ENCODE data around the gene PLIN5.
A peak's percentile ranks its signal among the peaks of the same experiment; 100 is the strongest.
"Not testable (repeated sequence)": the region's sequence is repeated elsewhere in the genome, so short reads cannot be mapped to it uniquely, and the experiment has no call there.

Gene PLIN5

GRCh38 chr19:4543842-4544647 lies 9.0 kb upstream of the PLIN5 start:
- DNase-seq (ENCODE audit: low read depth): no peak

DNA sequence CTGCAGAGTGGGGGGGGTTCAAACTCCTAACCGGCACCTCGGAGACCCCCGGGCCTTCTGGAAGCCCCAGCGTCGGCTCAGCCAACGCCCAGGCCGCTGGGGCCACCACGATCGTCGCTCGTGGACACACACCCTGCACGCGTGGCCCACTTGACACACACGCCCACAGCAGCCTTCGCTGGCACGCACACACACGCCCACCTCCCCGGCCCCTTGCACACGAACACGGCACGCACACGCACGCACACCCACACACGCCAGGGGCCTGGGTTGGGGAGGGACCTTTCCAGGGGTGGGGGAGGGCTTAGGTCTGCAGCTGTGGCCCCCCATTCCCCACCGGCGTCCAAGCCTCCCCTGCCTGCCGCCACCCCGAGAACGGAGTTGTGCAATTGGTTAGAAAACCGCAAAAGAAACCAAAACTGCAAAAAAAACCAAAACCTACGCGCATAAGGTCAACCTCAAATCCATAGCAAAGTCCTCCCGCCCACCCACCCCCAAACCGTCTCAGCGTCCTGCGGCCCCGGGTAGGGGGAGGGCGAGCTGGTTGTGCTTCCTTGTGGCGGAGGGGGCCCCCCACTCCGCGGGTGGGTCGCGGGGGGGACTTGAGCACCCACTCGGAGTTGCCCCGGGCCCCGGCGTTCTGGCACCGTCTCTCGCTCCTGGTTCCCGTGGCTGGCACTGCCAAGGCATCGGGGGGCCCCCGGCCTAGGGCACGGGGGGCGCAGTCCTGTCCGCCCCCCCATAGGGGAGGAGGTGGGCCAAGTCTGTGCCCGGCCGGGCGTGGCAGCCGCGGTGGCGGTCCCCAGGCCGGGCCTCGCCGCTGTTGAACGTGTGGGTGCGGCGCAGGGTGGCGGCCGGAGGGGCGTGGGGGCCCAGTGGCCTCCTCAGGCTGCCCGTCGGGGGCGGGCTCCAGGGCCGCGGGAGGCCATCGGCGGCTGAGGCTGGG lies 8.1 kb upstream of the PLIN5 start:
- no peak for DNase-seq (ENCODE audit: low read depth)

GRCh38 chr19:4541806-4542145 lies 6.8 kb upstream of the PLIN5 start:
- DNase-seq (ENCODE audit: low read depth): not testable (repeated sequence)

GRCh38 chr19:4541114-4541805 lies 6.2 kb upstream of the PLIN5 start:
- DNase-seq (ENCODE audit: low read depth): no peak

DNA sequence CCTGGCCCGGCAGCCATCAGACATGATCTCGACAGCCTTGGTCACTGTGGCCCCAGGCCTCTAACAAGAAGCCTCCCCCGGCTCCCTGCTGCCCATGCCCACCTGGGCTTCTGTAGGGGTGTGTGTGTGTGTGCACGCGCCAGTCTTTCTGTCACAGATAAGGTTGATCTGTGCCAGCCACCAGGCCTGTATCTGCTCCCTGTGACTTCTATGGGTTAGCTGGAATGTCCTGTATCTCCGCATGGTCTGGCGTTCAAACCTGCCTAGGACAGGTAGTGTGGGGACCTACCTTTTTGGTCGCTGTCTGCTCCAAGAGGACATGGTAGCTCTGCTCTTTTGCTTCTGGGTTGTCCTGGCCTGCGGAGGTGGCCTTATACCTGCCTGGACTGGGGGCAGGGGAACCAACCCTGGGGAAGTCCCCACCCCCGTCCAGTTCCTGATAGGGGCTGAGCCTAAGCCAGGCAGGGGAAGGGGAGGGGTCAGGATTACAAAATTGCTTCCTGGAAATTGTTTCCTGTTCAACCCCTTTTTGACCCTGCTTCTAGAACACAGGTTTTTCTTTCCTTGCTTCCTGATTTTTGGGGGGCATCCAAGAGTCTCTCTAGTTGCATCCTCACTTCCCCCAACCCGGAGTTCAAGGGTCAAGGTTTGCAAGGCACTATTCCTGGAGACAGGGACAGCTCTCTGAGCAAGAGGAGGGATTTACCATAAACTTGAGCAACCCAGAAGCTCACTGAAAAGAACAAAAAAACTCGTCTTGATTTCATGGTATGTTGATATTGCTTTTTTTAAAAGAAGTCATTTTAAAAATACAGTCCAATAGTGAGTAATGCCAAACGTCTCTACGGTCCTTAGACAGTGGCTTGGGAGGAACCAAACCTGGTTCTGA lies 4.9 kb upstream of the PLIN5 start, which contains the start of gene LRG1:
LRG1 (minus strand) TSS at position 344 of the 889 bp plus-strand sequence; CDS start at position 321, 23 bp downstream.
- no peak for DNase-seq (ENCODE audit: low read depth)

DNA sequence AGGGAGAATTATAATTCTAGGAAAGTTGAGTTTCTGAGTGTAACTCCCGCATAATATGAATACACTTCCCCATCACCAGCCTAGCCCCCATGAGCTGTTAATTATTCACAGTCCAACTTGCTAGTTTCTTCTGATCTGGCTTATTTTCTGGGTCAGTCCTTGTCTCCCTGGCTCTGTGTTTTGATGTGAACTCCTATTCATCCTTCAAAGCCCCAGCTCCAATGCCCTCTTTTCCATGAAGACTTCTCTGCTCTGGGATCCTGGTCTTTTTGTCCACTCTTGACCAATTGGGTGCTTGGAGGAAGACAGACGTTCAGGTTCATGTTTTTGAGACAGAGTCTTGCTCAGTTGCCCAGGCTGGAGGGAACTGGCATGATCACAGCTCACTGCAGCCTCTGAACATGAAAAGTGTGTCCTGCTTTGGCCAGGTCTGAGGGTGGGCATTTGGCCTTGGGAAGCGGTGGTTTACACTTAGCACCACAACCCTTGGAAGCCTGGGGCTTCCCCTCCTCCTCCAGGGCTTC lies 4.2 kb upstream of the PLIN5 start:
- DNase-seq (ENCODE audit: low read depth): no peak

DNA sequence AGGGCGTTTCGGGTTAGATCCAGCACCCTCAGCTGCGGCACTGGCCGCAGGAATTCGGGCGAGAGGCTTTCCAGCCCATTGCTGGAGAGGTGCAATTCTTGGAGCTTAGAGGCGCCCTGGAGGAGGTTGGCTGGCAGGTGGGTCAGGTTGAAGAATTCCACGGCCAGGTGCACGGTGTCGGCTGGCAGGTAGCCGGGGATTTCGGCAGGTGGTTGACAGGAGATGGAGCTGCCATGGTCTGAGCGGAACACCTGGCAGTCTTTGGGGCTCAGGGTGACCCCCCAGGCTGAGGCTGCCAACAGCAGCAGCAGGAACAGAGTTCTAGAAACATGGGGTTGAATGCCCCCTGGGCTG lies 3.6 kb upstream of the PLIN5 start:
- DNase-seq (ENCODE audit: low read depth): no peak

GRCh38 chr19:4537953-4538600 lies 3.1 kb upstream of the PLIN5 start:
- DNase-seq (ENCODE audit: low read depth): no peak

DNA sequence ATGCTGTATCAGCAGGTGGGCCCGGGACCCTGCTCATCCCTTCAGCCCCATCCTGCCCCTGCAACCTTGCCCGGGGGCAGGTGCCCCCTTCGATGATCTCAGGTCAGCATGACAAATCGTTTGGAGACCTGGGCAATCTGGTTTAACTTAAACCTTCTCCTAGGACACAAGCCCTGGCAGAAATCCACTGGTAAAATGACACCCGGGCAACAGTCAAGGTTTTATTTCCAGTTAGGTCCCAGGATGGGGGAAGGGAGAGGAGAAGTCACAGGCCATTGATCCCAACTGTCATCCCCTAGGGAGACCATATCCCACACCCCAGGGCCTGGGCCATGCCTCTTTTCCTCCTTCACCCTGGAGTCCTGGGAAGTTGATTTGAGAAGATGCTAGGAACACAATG lies 1.8 kb upstream of the PLIN5 start:
- no peak for DNase-seq (ENCODE audit: low read depth)

DNA sequence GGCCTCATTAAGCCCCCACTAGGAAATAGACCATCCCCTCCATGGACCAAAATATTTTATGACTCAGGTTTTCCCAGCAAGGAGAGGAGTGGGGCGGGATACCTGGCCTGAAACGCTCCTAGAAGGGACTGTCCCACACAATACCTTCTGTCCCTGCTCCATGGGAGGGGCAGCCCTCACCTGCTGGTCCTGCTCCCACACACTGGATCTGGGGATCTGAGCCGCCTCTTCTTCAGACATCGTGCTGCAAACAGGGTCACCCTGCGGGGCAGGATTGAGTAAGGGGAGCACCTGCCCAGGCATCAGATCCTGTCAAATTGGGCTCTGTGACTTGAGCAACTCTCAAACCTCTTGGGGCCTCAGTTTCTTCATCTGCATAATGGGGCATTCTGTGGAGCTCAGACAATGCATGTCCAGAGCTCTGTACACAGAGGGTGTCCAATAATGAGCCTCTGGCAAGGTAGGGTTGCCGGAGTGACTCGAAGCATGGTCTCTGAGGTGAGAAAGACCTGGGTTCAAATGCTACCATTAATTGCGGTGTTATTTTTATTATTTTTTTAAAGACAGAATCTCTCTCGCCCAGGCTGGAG lies 1.1 kb downstream of the PLIN5 start:
- DNase-seq (ENCODE audit: low read depth): no peak

GRCh38 chr19:4533334-4533733 lies 1.7 kb downstream of the PLIN5 start:
- DNase-seq (ENCODE audit: low read depth): no peak

DNA sequence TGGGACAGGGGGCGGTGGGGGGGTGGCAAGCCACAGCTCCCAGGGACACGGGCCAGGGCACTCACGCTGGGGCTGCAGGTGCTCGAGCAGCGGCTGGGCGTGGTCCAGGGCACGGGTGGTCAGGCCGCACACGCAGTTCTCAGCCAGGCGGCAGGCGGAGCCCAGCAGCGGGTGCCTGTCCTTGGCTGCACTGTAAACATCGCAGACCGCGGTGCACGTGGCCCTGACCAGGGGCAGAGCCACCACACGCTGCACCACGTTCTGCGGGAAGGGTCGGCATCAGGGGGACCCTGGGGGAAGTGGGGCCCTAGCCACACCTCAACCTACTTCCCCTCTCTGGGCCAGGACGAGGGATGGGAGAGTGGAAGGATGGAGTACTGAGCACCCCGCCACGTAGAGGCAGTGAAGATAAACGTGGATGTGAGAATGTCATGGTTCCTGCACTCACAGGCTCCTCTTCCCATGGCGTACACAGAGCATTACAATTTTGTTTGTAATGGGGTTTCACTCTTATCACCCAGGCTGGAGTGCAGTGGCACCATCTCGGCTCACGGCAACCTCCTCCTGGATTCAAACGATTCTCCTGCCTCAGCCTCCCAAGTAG lies 3.4 kb downstream of the PLIN5 start:
- no peak for DNase-seq (ENCODE audit: low read depth)

- no peak for DNase-seq (ENCODE audit: low read depth)
Measured at GRCh38 chr19:4529924-4530522, 5.0 kb downstream of the PLIN5 start.

DNA sequence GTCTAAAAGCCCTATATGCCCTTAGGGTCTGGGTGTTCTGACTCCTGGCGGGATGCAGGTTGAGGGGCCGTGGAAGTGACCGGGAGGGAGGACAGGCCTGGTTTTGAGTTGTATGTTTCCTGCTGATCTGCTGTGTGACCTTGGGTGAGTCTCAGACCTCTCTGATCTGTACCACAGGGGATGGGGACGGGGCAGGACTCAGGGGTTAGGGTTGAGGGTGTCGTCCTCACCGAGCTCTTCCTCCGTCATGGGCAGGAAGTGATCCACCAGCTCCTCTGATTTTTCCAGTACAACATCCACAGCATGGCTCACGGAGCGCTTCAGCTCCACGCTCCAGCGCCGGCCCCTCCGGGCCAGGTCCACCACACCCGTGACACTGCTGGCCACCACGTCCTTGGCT lies 6.2 kb downstream of the PLIN5 start:
- DNase-seq (ENCODE audit: low read depth): no peak

GRCh38 chr19:4527377-4527776 lies 7.6 kb downstream of the PLIN5 start:
- DNase-seq (ENCODE audit: low read depth): not testable (repeated sequence)

DNA sequence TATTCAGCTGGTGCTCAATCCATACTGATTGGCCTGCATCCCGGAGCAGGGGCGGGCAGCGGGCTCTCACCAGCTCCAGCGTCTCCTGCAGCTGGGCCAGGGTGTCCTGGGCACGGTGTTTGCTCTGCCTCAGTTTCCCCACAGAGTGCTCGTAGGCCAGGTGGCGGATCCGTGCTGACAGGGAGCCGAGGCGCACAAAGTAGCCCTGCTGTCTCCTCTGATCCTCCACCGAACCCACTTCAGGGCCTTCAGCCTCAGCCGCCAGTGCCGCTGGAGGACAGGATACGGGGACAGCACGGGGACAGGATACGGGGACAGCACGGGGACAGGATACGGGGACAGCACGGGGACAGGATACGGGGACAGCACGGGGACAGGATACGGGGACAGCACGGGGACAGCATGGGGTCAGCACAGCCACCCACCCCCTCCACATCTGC lies 9.4 kb downstream of the PLIN5 start:
- DNase-seq (ENCODE audit: low read depth): no peak

DNA sequence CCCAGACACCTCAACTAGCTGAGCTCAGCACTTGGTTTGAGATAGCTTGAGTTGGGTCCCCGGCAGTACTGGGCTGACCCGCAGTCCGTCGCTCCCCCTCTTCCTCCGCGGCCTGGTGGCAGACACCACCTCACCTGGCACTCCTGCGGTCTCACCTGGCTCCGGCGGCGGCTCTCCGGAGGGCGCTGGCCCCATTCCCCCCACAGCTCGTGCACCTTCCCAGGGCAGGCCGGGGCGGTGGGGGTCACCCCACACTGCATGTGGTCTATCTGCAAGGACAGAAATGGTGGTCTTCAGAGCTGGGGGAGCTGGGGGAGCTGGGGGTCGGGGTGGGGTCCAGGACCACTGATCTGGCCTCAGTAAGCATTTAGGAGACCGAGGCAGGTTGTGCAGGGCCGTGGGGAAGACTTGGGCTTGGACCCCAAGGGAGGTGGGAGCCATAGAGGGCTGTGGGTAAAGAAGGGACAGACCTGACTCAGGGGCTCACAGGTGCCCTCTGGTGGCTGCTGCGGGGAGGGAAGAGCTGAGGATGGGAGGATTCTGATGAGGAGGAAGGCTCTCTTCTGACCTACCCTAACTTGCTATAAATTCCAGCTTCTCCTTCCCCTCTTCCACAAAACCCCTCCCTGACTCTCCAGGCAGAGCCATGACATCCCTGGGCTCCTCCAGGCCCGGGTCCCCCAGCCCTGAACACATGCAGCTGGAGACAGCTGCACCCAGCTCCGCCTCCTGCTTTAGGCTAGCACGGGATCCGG lies 10.0 kb downstream of the PLIN5 start:
- DNase-seq (ENCODE audit: low read depth): peak; percentile 57

- DNase-seq (ENCODE audit: low read depth): no peak
Measured at GRCh38 chr19:4523306-4524110, 11.5 kb downstream of the PLIN5 start.

Data from stimulated activated CD8-positive, alpha-beta memory T cell treated with anti-CD3 and anti-CD28 coated beads, Interleukin-15, amount 100 ng/mL, for 1 hour (primary cell).